HG02970 (cell line): ENCODE data around the gene RARG.

ENCODE experiments used
- ATAC-seq: cut with Tn5 transposase; IDR thresholded peaks from one replicate; pipeline ENCODE4 v1.9.1; 2021; ENCODE audit warnings: mild to moderate bottlenecking, moderate library complexity, moderate number of reproducible peaks; ENCODE audit not compliant: unreplicated experiment, low FRiP score

RARG gene

GRCh38 chr12:53195516-53196420 is 36.2 kb downstream of the RARG start:
- no peak for ATAC-seq

- ATAC-seq = no peak
Measured at GRCh38 chr12:53194973-53195372, 37.0 kb downstream of the RARG start.

DNA sequence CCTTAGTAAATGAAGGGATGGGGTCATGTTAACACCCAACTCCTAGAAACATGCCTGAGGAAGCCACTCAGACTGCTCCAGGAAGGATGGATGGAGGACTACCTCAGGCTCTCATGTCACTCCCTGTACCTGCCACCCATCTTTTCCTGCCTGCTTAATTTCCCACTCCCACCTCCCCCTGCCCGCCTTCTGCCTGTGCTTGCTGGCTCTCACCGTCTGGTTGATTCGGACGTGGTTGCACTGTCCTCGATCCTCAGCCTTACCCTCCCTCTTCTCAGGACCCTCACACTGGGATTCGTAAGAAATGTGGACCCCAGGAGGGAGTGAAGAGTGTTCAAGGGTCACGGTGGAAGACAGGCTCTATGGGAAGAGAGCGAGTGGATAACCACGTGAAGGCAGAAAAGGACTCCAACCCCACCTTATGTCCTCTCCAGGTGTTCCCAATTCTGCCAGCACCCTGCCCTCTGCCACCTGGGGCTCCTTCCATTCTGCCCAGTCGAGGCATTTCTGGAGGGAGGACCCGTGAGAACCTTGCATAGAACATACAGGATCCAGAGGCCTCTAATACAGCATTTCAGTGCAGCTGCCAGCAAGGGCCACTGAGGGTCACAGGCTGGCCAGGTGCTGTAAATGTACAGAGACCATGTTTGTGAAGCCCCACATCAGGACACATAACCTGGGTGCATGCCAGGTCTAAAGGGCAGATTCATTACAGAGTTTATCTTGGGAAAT is 37.9 kb downstream of the RARG start:
- ATAC-seq = no peak

- no peak for ATAC-seq
Measured at GRCh38 chr12:53193040-53193439, 39.0 kb downstream of the RARG start.

GRCh38 chr12:53192531-53193021 is 39.4 kb downstream of the RARG start:
- ATAC-seq = no peak

GRCh38 chr12:53191885-53192530 is 40.0 kb downstream of the RARG start:
- no peak for ATAC-seq

GRCh38 chr12:53191096-53191884 is 40.7 kb downstream of the RARG start:
- ATAC-seq = no peak

GRCh38 chr12:53190108-53190729 is 41.8 kb downstream of the RARG start:
- ATAC-seq = no peak

DNA sequence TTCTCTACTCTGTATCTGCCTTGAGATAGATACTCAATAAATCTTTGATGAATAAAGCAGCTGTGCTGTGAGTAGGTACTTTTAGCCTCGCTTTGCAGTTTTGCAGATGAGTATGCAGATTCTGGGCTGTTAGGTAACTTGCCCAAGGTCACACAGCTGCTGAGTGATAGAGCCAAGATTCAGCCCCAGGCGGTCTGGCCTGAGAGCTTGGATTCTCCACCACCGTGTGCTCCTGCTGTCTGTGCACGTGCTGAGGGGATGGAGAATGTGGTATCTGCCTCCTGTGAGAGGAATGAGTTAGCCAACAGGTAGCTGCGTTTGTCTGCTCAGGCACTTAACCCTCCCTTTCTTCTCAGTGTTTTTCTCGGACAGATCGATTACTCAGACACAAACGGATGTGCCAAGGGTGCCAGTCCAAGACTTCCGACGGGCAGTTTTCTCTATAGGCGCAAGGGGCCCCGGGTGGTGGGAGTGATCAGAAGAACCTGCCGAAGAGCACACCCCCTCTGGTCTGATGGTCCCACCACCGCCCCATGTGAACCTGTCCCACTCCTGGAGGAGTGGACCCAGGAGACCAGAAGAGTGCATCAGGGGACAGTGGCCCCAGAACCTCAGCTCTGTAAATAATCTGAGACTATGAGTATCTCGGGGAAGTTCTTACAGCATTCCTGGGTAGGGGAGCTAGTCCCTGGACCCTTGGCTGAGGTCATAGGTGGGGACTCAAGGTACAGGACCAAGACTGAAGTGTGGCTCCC is 44.7 kb downstream of the RARG start:
- ATAC-seq = no peak

DNA sequence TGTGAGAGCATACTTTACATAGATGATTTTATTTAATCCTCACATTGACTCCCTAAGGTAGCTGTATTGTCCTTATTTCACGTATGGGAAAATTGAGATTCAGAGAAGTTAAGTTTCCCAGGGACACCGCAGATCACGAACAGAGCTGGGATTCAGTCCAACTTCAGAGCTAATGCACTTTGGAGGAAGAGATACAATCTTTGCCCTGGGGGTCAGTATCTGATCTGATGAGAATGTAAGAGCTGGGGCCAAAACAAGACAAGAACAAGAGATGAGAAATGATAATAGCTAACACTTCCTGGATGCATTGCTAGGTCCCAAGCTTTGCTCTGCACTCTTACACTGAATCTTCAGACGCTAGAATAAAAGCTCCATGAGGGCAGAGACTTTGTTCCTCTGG is 45.3 kb downstream of the RARG start:
- no peak for ATAC-seq

- ATAC-seq = no peak
Measured at GRCh38 chr12:53185582-53186153, 46.3 kb downstream of the RARG start.

- ATAC-seq = no peak
Measured at GRCh38 chr12:53184828-53185227, 47.2 kb downstream of the RARG start.

GRCh38 chr12:53182903-53183302 is 49.1 kb downstream of the RARG start:
- ATAC-seq = no peak

GRCh38 chr12:53181935-53182334 is 50.1 kb downstream of the RARG start:
- no peak for ATAC-seq

DNA sequence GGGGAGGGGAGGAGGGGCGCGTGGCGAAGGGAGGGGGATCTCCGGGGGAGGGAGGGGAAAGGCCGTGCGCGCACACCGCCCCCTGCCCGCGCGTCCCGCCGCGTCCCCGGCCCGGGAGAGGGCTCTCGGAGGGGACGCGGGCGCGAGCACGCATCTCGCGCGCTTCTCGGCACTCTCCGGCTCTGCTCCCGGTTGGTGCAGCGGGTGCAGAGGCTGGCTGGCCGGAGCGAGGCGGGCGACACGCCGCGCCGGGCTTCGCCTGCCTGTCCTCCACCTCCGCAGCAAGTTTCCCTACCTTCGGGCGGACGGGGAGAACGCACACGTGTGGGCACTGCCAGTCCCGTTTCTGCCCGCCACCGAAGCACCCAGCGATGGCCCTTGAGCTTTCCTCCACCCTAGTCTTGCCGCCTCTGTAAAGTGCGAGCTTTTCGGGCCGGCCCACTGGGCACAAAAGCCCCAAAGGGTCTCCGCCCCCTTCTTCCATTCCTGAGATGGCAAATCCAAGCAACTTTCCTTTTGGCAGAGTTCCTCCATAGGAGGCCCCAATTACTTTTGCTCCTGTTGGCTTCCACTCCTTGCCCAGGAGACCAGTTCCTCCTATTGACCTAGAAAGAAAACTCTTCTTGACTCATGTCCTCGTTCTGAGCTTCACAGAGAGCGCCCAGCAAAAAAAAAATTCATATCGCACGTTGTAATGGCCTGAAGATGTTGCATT is 50.9 kb downstream of the RARG start:
- peak; percentile 38 for ATAC-seq

DNA sequence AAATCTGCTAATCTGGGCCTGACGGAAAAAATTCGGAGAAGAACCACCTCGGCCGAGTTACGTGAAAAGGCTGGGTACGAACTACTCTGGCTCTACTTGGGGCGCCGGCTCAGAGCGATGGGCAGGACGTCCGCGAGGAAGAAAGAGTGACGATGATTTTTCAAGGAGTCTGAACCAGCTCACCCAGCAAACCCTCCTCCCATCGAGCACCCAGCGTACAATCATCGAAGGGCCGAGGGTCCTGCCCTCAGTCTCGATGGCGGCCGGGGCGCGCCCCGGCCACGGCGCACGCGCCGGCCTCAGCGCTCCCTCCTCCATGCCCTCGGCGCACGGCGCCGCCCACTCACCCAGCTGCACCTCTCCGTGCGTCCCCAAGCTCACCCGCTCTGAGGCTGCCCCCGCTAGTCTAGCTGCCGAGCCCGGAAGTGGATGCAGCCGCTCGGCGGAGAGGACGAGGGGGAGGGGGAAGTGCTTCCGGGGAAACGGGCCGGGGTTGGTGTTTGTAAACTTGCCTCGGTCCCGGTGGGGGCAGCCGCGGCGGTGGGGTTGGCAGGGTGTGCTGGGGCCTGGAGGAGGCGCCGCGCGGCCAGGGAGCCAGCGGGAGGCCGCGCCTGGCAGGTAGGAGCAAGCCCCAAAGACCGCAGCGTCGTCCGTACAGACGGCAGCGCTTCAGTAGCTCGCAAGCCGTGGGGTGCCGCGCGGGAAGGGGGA is 51.6 kb downstream of the RARG start, which contains the start of the genes CSAD and ZNF740:
Gene CSAD (minus strand): TSS at position 706 of the 711 bp plus-strand sequence. CDS start 7,455 bp downstream, outside the sequence.
Gene ZNF740 (plus strand): TSS at position 503 of the 711 bp plus-strand sequence. CDS start 1,262 bp downstream, outside the sequence.
- peak; percentile 91 for ATAC-seq

DNA sequence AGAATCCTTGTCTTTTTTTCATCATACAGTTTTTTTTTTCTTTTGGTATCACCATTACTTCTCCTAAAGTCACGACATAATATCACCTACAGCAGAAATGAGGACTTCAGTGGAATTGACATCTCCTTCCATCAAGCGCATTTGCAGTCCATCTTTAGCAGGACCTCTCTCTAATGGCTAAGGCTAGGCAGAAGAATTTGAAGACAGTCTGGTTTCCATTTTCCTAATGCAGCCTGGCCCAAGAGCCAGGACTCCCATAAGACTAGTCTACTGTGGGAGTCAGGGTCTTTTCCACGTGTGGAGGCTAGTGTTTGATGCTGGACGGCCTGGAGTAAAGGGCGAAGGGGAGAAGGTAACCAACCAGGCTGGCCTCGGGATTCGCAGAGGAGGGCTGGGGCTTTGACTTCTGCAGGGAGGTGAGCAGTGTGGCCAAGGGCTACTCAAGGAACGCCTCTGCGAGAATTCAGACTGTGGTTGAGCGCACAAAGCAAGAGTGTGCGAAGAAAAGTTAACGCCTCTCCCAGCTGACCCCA is 52.3 kb downstream of the RARG start:
- ATAC-seq = peak; percentile 2
